Measurements from ENCODE around the gene DCC. TPM values are rescaled to one million over a fixed set of nuclear protein-coding genes. Genes with fewer than 3 reads are reported as not detected.

The DCC gene
- total and polyA plus RNA-seq, 2 experiments from 2014 or later = 0.53 to 0.73 TPM

- no peak overlapping the region for H3K4me2 ChIP-seq
- TF ChIP-seq CREB1 (CRISPR knock-in tag; IDR thresholded peaks at IDR 0.05; ENCODE audit: low read depth) (no peak), NANOG (IDR thresholded peaks at IDR 0.05; ENCODE audit: borderline replicate concordance) (no peak), JUNB (IDR thresholded peaks at IDR 0.05; ENCODE audit: unreplicated experiment) (no peak), STAT1 (IDR thresholded peaks at IDR 0.05; ENCODE audit: unreplicated experiment) (no peak), EZH2phosphoT487 (IDR thresholded peaks at IDR 0.05; ENCODE audit: unreplicated experiment) (no peak), ZNF114 (CRISPR knock-in tag; IDR thresholded peaks at IDR 0.05) (no peak), ZNF462 (CRISPR knock-in tag; IDR thresholded peaks at IDR 0.05) (no peak), ZNF331 (CRISPR knock-in tag; IDR thresholded peaks at IDR 0.05; ENCODE audit: low read depth) (no peak), REST (IDR thresholded peaks at IDR 0.05; ENCODE audit: unreplicated experiment) (no peak), CTCF (conservative IDR thresholded peaks at IDR 0.05; ENCODE audit: low read depth in 2 of 2) (no peak), POLR2AphosphoS5 (IDR thresholded peaks at IDR 0.05; ENCODE audit: low read depth) (no peak)
- Mint-ChIP-seq H3K27ac (no peak overlapping the region), H3K36me3 (ENCODE audit: low read depth) (no peaks in the 10 kb centered on the region), H3K4me1 (peaks cover 10% of the 10 kb centered on the region), H3K4me3 (no peak overlapping the region), H3K27me3 (ENCODE audit: insufficient read depth, low read depth, poor library complexity) (peaks cover 2% of the 10 kb centered on the region), H3K9me3 (no peaks in the 10 kb centered on the region; the same call in 2 of the 3 replicates)
- no peaks in the 10 kb centered on the region for H3K27me3 ChIP-seq (ENCODE audit: insufficient read depth)
- no peaks in the 10 kb centered on the region for H4K20me1 ChIP-seq (replicated peaks; ENCODE audit: insufficient read depth)
- no peak overlapping the region for H3K4me3 ChIP-seq
- peaks cover 5% of the 10 kb centered on the region; the same call in 1 of the 2 replicates for H3K4me1 ChIP-seq (ENCODE audit: insufficient read depth)
- H2AFZ ChIP-seq = 0 out of 2 replicates have a peak overlapping the region, but pooled peaks have one; percentile 43
- no peaks in the 10 kb centered on the region for H3K9me2 ChIP-seq (ENCODE audit: insufficient read depth)
- DNase-seq (ENCODE audit: low spot score) (no peak), ATAC-seq (no peak)
- no peaks in the 10 kb centered on the region for H3F3A ChIP-seq (replicated peaks; ENCODE audit: low read depth)
- no peaks in the 10 kb centered on the region for H3K79me2 ChIP-seq (replicated peaks; ENCODE audit: insufficient read depth)
- no peak overlapping the region for H3K27ac ChIP-seq (ENCODE audit: low read depth)
- H3K36me3 ChIP-seq (ENCODE audit: insufficient read depth) = no peaks in the 10 kb centered on the region
These were observed 534.8 kb downstream of the DCC start for GRCh38 chr18:52874774-52875173.

Data from GM23338 (cell line).